SKM-1 treated with dmso at 0.1 percent for 144 hours (cell line): ENCODE measurements around the gene MVP.

Source experiments
- DNase-seq: peaks from one replicate; lab custom pipeline; 2025; ENCODE audit not compliant: unreplicated experiment; lab: John Stamatoyannopoulos, UW

Gene MVP

GRCh38 chr16:29841631-29842030 is 21.4 kb downstream of the MVP start:
- DNase-seq, result no peak

DNA sequence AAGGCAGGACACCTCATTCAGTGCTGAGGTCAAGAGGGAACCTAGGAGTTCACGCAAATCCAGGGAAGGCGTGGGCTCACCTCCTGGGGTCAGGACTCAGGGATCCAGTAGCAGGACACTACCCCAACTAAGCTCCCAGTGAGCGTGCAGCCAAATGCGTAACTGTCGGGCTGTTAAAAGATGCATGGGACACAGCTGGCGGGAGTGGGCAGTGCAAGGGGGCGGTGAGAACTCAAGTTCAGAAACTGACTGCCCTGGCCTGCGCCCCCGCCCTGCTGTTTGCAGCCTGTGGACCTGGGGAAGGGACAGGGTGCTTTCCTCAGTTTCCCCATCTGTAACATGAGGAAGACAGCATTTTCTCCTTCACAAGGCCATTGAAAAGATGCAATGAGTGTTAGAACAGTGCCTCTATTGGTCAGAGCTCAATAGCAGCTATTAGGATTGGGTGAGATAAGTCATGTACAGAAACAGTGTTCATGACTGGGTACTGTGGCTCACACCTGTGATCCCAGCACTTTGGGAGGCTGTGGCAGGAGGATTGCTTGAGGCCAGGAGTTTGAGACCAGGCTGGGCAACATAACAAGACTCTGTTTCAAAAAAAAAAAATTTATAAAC is 22.6 kb downstream of the MVP start:
- DNase-seq, result no peak

GRCh38 chr16:29843931-29844330 is 23.7 kb downstream of the MVP start:
- DNase-seq, result no peak

GRCh38 chr16:29844575-29845331 is 24.5 kb downstream of the MVP start:
- no peak for DNase-seq

- no peak for DNase-seq
Observed at GRCh38 chr16:29845656-29846055, 25.4 kb downstream of the MVP start.

DNA sequence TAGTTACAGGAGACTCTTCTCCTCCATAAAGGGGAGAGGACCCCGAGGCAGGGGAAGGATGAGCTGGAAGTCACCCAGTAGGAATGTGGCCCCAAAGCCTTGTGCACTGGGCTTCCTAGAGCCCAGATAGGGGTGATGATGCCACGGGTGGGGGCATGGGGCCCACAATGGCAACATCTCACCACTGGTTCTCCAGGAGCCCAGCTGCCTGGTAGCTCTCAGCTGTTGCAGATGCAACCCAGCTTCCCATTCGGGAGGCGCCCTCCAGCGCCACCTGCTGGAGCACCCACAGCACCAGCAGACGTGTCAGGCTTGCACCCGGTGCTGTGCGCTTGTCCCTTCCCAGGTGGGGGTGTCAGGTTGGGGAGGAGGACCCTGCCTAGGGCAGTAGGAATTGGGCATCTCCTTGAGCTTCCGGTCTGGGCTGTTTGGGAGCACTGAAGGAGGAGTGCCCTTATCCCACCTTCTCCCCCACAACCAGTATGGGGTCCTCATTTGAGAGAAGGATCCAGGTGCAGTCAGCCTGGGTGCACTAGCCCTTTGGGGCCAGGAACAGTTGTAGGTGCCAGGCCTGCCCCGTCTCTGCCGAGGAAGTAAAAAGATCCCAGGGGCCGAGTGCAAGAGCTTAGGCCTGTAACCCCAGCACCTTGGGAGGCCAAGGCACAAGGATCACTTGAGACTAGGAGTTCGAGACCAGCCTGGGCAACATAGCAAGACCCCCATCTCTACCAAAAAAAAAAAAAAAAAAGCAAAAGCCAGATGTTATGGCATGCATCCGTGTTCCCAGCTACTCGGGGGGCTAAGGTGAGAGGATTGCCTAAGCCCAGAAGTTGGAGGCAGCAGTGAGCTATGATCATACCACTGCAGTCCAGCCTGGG is 28.4 kb downstream of the MVP start:
- DNase-seq, result peak; percentile 66

GRCh38 chr16:29849505-29849904 is 29.2 kb downstream of the MVP start:
- no peak for DNase-seq

- DNase-seq, result no peak
Observed at GRCh38 chr16:29850998-29851397, 30.7 kb downstream of the MVP start.

DNA sequence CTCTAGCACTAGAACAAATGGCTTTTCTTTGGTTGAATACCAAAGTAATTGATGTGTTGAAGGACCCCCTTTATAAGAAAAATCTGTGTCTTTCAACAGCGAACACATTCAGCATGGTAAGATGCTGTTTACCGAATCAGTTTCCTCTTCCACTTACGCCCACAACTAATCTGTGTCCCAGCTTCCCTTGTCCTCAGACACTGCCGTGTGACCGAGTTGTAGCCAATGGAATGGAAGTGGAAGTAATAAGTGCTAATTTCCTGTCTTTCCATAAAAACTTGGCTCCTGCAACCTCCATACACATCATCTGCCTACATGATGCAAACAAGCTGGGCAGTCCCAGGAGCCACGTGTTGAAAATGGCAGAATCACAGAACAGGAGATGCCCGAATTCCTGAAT is 32.4 kb downstream of the MVP start:
- no peak for DNase-seq

DNA sequence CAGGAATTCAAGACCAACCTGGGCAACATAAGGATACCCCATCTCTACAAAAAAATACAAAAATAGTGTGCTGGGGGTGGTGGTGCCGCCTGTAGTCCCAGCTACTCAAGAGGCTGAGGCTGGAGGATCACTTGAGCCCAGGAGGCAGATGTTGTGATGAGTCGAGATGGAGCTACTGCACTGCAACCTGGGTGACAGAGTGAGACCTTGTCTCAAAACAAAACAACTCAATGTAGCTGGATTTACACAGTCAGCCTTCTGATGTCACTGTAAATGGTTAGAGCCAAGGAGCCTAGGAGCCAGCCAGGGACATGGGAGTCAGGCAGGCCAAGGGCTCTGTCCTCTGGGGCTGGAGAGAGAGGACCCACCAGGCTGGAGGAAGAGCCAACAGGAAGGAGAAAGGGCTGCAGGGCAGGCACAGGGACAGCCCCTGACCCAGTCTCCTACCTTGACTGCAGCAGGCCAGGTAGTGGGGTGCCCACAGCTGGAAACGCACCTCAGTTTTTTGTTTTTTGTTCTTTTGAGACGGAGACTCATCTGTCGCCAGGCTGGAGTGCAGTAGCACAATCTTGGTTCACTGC is 34.3 kb downstream of the MVP start:
- DNase-seq, result no peak

- no peak for DNase-seq
Observed at GRCh38 chr16:29857133-29857760, 37.0 kb downstream of the MVP start.

- DNase-seq, result no peak
Observed at GRCh38 chr16:29858149-29858849, 38.0 kb downstream of the MVP start.

DNA sequence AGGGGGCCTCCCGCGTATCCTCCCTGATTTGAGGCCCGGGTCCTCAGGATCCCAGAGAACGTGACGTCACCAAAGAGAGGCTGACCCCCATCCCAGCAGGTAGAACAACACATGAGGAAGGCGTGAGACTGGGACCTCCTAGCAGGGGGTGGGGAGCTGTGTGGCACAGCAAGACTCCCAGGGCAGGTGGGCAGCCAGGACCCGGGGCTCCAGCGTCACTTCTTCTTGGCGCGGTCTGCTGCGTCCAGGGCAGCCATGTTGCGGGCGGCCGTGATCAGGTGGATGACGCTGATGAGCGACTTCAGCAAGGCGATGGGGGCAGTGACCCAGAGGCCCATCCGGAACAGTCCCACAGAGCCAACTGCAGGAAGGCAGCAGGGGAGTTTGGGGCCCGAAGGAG is 38.7 kb downstream of the MVP start:
- DNase-seq, result no peak

DNA sequence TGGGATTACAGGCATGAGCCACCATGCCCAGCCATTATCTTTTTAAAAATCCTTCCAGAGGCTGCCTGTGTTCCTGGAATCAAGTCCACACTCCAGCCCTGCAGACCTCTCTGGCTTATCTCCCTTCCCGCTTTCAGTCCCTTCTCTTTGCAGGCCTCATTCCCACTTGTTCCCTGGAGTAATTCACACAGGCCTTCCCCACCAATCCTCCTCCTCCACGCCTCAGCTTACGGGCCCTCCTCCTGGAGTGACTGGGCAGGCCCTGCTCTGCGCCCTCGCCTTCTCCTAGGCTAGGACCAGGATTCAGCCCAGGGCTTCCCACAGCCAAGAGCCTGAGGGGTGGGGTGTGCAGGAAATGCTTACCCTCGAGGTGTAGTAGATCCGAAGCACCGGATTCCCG is 40.0 kb downstream of the MVP start:
- DNase-seq, result no peak

- no peak for DNase-seq
Observed at GRCh38 chr16:29862383-29862883, 42.2 kb downstream of the MVP start.

GRCh38 chr16:29862884-29863668 is 42.8 kb downstream of the MVP start, which contains the start of gene CDIPT:
TSS of gene CDIPT (minus strand) at chr16:29863226. CDS start at chr16:29862857, 369 bp downstream.
- peak; percentile 97 for DNase-seq

DNA sequence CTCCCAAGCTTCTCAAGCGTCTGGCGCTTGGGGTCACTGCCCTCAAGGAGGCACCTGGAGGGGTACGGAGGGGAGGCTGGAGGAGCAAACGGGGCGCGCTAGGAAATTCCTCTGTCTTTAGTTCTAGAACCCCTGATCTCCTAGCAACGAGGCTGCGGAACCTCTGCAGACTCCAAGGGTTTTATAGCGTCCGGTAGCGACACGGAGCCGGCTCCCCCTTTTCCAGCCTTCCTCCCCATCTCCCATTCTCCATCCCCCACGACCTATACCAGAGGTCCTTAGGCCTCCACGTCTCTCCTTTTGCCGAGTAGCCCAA is 43.4 kb downstream of the MVP start:
- no peak for DNase-seq

DNA sequence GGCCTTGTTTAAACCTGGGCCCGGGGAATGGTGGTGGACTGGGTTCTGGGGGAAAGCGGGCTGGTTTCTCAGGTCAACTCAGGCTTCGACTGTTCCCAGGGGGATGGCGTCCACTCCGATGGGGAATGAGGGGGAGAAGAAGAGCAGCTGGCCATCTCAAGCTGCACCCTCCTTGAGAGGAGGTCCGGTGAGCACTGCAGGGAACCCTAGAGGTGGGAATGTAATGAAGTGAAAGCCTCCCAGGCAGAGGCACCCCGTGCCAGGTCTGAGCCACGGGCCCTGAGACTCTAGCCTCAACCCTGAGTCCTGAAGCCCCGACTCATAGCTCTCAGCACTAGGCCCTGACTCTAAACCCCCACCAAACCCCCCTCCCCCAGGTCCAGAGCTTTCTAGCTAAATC is 43.9 kb downstream of the MVP start:
- no peak for DNase-seq

- no peak for DNase-seq
Observed at GRCh38 chr16:29868396-29869009, 48.2 kb downstream of the MVP start.
